Activated CD4-positive, alpha-beta T cell treated with anti-CD3 and anti-CD28 coated beads for 4 hours (primary cell): ENCODE results near the gene ACOX2.
"Not testable (repeated sequence)": the region's sequence is repeated elsewhere in the genome, so short reads cannot be mapped to it uniquely, and the experiment has no call there.

Experiments used
- DNase-seq, 2 donors: peaks; one replicate each; pipeline ENCODE4 v3.0.0-alpha.2; 2020

The ACOX2 gene

GRCh38 chr3:58534592-58535494 is 2.1 kb downstream of the ACOX2 start:
- DNase-seq, result no peak

- peak; percentile 80 to 83 for DNase-seq
Measured at GRCh38 chr3:58532794-58533220, 4.2 kb downstream of the ACOX2 start.

- no peak for DNase-seq
Measured at GRCh38 chr3:58531956-58532355, 5.0 kb downstream of the ACOX2 start.

GRCh38 chr3:58531555-58531954 is 5.4 kb downstream of the ACOX2 start:
- no peak for DNase-seq

- DNase-seq, result no peak
Measured at GRCh38 chr3:58530354-58530865, 6.6 kb downstream of the ACOX2 start.

- no peak for DNase-seq
Measured at GRCh38 chr3:58529516-58530353, 7.3 kb downstream of the ACOX2 start.

GRCh38 chr3:58528629-58529028 is 8.4 kb downstream of the ACOX2 start:
- DNase-seq, result no peak

GRCh38 chr3:58527440-58527839 is 9.6 kb downstream of the ACOX2 start:
- DNase-seq, result not testable (repeated sequence)

GRCh38 chr3:58526515-58526957 is 10.5 kb downstream of the ACOX2 start:
- no peak for DNase-seq

GRCh38 chr3:58524326-58524888 is 12.6 kb downstream of the ACOX2 start:
- no peak for DNase-seq

- DNase-seq, result no peak
Measured at GRCh38 chr3:58522759-58523425, 14.1 kb downstream of the ACOX2 start.

GRCh38 chr3:58521917-58522631 is 14.9 kb downstream of the ACOX2 start:
- DNase-seq, result no peak

- DNase-seq, result no peak
Measured at GRCh38 chr3:58521336-58521670, 15.7 kb downstream of the ACOX2 start.

GRCh38 chr3:58520403-58521335 is 16.3 kb downstream of the ACOX2 start:
- DNase-seq, result no peak

GRCh38 chr3:58519668-58520402 is 17.2 kb downstream of the ACOX2 start:
- no peak for DNase-seq

- DNase-seq, result no peak
Measured at GRCh38 chr3:58518291-58518789, 18.6 kb downstream of the ACOX2 start.

GRCh38 chr3:58514405-58514804 is 22.6 kb downstream of the ACOX2 start:
- no peak for DNase-seq

- no peak for DNase-seq
Measured at GRCh38 chr3:58508437-58508836, 28.6 kb downstream of the ACOX2 start.

- no peak for DNase-seq
Measured at GRCh38 chr3:58507356-58508078, 29.5 kb downstream of the ACOX2 start.
